ENCODE measurements around the gene SSNA1.
A peak's percentile ranks its signal among the peaks of the same experiment; 100 is the strongest.

Gene SSNA1, protein sequence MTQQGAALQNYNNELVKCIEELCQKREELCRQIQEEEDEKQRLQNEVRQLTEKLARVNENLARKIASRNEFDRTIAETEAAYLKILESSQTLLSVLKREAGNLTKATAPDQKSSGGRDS

DNA sequence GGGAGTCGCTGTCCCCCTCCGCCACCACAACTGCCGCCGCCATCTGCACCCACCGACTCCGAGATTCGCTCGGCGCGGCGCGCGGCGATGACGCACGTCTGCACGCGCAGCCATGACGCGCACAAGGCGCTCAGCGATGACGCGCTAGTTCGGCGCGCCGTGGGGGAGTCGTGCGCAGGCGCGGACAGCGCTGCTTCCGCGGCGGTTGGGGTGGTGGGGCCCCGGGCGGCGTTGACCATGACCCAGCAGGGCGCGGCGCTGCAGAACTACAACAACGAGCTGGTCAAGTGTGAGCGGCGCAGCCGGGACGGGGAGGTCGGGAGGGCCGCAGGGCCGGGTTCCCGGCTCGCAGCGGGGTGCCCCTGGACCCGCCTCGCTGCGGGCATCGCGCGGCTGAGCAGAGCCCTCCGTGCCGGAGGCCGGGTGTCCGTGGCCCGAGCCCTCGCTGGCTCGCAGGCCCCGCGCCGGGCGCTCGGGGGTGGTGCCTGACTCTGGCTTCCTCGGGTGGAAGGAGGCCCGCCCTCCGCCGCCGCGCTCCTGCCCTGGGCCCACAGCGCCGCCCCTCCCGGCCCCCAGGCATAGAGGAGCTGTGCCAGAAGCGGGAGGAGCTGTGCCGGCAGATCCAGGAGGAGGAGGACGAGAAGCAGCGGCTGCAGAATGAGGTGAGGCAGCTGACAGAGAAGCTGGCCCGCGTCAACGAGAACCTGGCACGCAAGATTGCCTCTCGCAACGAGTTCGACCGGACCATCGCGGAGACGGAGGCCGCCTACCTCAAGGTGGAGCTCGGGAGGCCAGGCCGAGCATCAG is at the start of gene SSNA1, which contains the start of gene ANAPC2:
Gene SSNA1 (plus strand): TSS at position 187 of the 807 bp plus-strand sequence. CDS start 51 bp downstream, at position 238.
Gene ANAPC2 (minus strand): TSS at position 71 of the 807 bp plus-strand sequence. CDS start 28 bp downstream, at position 43.
- Mint-ChIP-seq H3K27ac (peak within 1 kb of the TSS; percentile 96), H3K4me1 (peaks cover 37% of the 10 kb centered on the region), H3K4me3 (peak within 1 kb of the TSS; percentile 97), H3K9me3 (no peaks in the 10 kb centered on the region), H3K36me3 (peaks cover 24% of the 10 kb centered on the region), H3K27me3 (peaks cover 10% of the 10 kb centered on the region)
- peak; percentile 92 for DNase-seq
- CTCF ChIA-PET: interaction anchor here (0.8 to 3.1 kb wide), 13 partner anchors 10 to 160 kb away, joined by 3 to 21 read pairs (median 4); partner anchors contain the start of genes CYSRT1, RNF208, RNF224 and TPRN

DNA sequence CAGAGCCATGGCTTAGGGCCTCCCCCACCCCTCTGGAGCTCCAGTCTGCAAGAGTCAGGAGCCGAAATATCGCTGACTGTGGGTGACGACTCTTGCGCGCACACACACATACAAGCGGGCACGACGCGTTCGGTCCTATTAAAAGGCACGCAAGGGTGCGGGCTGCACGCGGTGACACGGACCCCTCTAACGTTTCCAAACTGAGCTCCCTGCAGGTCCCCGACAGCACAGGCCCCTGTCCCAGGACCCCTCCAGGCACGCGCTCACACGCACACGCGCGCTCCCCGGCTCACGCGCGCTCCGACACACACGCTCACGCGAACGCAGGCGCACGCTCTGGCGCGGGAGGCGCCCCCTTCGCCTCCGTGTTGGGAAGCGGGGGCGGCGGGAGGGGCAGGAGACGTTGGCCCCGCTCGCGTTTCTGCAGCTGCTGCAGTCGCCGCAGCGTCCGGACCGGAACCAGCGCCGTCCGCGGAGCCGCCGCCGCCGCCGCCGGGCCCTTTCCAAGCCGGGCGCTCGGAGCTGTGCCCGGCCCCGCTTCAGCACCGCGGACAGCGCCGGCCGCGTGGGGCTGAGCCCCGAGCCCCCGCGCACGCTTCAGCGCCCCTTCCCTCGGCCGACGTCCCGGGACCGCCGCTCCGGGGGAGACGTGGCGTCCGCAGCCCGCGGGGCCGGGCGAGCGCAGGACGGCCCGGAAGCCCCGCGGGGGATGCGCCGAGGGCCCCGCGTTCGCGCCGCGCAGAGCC is 49.6 kb upstream of the SSNA1 start, which contains the start of gene GRIN1:
Gene GRIN1 (plus strand): TSS at position 433 of the 746 bp plus-strand sequence. CDS start 333 bp downstream, outside the sequence.
- peak; percentile 68 for DNase-seq
- CTCF ChIA-PET: interaction anchor here (0.9 to 1.8 kb wide), 3 partner anchors 9 to 102 kb away, joined by 3 to 6 read pairs (median 4); partner anchors contain the start of gene TUBB4B
- H3K4me3 Mint-ChIP-seq: no peak within 1 kb of the TSS

DNA sequence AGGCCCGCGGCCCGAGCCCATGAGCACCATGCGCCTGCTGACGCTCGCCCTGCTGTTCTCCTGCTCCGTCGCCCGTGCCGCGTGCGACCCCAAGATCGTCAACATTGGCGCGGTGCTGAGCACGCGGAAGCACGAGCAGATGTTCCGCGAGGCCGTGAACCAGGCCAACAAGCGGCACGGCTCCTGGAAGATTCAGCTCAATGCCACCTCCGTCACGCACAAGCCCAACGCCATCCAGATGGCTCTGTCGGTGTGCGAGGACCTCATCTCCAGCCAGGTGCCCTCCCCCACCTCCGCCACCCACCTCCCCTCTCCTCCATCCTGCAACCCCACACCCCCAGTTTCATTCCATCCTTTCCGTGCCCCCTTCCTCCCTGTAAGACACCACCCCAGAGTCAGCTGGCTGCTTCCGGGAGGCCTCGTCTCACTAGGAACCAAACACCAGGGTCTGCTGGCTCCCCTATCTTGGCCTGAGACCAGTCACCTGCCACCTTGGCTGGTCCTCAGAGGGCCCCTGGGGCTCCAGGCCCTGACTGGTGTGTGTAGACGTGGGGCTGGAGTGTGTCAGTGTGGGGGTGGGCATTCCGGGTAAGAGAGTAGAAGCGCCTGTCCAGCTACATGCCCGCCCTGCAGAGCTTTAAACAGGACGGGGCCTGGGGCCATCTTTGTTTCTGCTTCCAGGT is 48.9 kb upstream of the SSNA1 start:
- H3K27me3 Mint-ChIP-seq: peaks cover 93% of the 10 kb centered on the region
- CTCF ChIA-PET: interaction anchor here (1.1 to 1.8 kb wide), 2 partner anchors 10 to 93 kb away, joined by 4 to 6 read pairs; no protein-coding TSS in a partner anchor

More for the DNA sequence above, 49.6 kb upstream of the SSNA1 start, which contains the start of gene GRIN1:
- Mint-ChIP-seq H3K36me3 (no peaks in the 10 kb centered on the region), H3K27ac (no peak within 1 kb of the TSS), H3K9me3 (no peaks in the 10 kb centered on the region), H3K4me1 (peaks cover 19% of the 10 kb centered on the region), H3K27me3 (peaks cover 97% of the 10 kb centered on the region)

DNA sequence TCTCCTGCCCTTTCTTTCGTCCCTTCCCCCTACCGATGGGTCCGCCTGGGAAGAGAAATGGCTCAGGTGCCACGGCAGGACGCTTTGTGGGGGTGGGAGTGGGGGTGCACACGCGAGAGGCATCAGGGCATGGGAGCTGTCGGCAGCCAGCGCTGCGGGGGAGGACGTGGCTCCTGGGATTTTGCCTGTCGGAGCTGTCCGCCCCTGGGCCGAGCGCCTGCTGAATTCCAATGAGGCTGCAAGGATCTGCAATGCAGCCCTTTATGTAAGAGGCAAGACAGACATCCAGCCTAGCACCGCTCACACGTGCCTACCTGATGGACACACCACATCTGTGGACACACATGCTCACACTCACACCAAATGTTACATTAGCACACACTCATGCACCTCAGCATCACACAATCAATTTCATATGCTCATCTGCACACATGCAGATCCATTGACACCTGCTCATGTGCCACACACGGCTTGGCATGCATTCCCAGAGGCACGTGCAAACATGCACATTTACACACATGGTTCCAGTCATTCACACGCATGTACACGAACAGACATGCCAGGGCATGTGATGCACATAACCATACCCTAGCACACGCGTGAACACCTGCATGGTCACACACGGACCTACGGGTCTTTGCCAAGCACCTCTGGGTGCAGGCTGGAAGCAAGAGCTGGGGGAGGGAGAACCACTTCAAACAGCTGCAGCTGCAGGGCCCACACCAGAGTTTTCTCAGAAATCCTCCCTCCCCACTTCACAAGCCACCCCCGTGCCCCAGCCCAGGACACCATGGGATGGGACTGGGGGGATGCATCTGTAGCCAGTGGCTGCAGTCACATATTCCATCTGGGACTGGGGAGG is 48.1 kb upstream of the SSNA1 start:
- CTCF ChIA-PET: no interaction called here
- Mint-ChIP-seq H3K36me3 (no peaks in the 10 kb centered on the region), H3K27me3 (peaks cover 86% of the 10 kb centered on the region), H3K9me3 (no peaks in the 10 kb centered on the region), H3K27ac (no peak overlapping the region), H3K4me1 (peaks cover 19% of the 10 kb centered on the region), H3K4me3 (no peak overlapping the region)
- DNase-seq: no peak

More for the DNA sequence above, 48.9 kb upstream of the SSNA1 start:
- Mint-ChIP-seq H3K9me3 (no peaks in the 10 kb centered on the region), H3K4me3 (no peak overlapping the region), H3K36me3 (no peaks in the 10 kb centered on the region), H3K4me1 (peaks cover 19% of the 10 kb centered on the region), H3K27ac (no peak overlapping the region)
- no peak for DNase-seq

DNA sequence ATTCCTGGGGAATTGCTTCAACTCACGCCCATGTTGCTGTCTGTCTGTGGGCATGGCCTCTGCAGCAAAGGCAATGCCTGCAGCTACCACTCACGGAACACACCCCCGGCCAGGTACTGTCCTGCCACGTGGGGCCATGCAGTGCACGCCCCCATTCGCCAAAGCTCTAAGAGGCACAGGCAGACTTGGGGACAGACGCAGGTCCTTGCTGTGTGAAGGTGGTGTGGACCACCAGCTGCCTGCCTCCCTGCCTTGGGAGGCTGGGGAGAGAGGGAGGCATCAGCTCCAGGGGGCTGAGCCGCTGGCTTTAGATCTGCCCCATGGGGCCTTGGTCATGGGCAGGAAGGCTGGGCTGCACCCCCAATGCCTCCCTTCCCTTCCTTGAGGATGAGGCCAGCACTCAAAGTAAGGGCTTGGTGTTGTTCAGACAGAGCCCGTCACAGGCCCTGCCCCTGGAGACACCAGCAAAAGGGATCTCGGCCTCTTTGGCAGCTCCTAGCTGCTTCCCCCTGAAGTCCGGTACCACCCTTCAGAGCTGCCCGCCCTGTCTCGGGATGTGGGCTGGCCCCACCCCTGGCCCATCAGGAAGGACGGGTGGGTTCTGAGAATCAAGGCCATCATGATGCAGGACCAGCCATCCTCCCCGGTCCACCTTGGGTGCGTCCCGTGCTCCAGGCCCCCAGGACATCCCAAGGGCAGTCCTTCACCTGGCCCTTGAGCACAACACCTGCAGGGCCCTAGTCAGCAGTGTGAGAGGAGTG is 47.2 kb upstream of the SSNA1 start:
- H3K27me3 Mint-ChIP-seq: peaks cover 78% of the 10 kb centered on the region
- H3K36me3 Mint-ChIP-seq: no peaks in the 10 kb centered on the region
- DNase-seq: no peak
- no peak overlapping the region for H3K27ac Mint-ChIP-seq
- H3K4me3 Mint-ChIP-seq: no peak overlapping the region
- no peaks in the 10 kb centered on the region for H3K9me3 Mint-ChIP-seq
- CTCF ChIA-PET: no interaction called here
- peaks cover 19% of the 10 kb centered on the region for H3K4me1 Mint-ChIP-seq

DNA sequence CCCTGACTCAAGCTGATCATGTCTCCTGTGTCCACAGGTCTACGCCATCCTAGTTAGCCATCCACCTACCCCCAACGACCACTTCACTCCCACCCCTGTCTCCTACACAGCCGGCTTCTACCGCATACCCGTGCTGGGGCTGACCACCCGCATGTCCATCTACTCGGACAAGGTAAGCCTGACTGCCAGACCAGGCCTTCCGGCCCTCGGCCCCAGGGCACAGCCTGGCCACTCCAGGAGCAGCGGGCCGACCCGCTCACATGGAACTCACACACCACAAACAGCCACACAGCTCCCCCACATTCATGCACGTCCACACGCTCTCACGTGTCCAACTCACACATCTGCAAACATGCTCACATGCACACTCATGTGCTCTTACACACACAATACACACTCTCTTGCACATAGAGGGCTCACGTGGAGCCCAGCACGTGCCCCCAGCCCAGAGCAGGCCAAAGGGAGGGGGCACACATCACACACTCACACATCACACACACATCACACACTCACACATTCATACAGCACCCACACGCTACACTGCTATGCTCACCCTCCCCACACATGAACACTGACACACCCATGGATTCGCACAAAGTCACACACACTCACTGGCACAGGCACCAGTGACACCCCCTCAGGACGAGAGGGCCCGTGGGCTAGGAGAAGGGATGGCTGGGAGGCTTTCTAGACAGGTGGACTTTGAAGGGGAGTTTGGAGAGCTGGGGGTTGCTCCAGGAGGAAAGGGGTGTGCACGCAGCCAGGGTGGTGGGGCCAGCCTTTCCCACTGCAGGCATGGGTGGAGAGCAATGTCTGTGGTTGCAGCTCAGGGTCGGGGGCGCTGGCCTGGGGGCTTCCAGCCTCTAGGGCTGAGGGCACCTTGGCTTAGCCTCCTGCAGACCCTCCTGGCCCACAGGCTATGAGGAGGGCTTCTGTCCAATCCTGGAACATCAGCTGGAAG is 46.2 kb upstream of the SSNA1 start:
- peaks cover 19% of the 10 kb centered on the region for H3K4me1 Mint-ChIP-seq
- H3K27me3 Mint-ChIP-seq: peaks cover 71% of the 10 kb centered on the region
- H3K36me3 Mint-ChIP-seq: no peaks in the 10 kb centered on the region
- no peak overlapping the region for H3K4me3 Mint-ChIP-seq
- no peaks in the 10 kb centered on the region for H3K9me3 Mint-ChIP-seq
- CTCF ChIA-PET: no interaction called here
- no peak for DNase-seq
- no peak overlapping the region for H3K27ac Mint-ChIP-seq

DNA sequence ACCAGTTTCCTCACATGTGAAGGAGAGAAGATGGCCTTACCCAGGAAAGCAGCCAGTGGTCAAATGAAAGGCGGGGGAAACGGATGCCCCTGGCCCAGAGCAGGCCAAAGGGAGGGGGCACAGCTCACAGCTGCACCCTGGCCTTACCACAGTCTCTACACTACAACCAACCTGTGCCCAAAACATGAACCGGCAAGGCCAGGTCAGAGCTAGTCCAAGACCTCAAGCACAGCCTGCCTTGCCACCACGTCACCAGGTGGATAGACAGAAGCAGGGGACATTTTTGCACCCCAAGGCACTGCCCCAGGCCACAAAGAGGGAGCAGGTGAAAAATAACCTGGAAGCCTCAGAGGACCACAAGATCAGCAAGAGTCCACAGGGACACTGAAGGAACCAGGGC is 45.0 kb upstream of the SSNA1 start:
- no peak overlapping the region for H3K4me3 Mint-ChIP-seq
- CTCF ChIA-PET: no interaction called here
- no peak overlapping the region for H3K27ac Mint-ChIP-seq
- H3K36me3 Mint-ChIP-seq: no peaks in the 10 kb centered on the region
- DNase-seq: no peak
- H3K4me1 Mint-ChIP-seq: peaks cover 15% of the 10 kb centered on the region
- no peaks in the 10 kb centered on the region for H3K9me3 Mint-ChIP-seq
- peaks cover 61% of the 10 kb centered on the region for H3K27me3 Mint-ChIP-seq

DNA sequence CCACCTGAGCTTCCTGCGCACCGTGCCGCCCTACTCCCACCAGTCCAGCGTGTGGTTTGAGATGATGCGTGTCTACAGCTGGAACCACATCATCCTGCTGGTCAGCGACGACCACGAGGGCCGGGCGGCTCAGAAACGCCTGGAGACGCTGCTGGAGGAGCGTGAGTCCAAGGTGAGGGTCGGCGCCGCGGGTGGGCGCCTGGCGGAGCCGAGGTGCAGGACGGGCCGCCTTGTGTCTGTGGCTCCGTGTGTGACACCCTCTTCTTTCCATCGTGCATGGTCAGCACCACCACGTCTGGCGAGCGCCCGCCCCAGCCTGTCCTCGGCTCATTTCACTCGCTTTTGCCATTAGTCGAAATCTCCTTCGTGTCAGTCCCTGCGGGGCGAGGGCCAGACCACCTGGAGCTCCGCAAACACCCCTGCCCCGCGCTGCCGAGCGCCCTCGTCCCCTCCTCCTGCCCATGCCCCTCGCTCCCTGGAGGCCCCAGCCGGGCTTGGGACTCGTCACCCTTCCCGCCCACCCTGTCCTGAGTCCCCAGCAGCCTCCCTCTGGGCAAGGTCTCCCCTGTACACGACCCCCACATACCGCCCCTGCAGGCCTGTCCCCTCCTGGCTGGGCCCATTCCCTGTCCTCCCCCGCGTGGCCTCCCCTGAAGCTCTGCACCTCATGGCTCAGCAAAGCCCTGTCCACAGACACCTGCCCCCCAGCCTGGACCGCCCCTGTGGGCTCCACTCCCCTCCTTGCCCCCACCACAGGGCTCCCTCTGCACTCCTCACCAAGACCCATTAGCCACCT is 42.5 kb upstream of the SSNA1 start:
- Mint-ChIP-seq H3K4me3 (no peak overlapping the region), H3K27me3 (peaks cover 47% of the 10 kb centered on the region), H3K36me3 (no peaks in the 10 kb centered on the region), H3K27ac (no peak overlapping the region), H3K4me1 (peaks cover 5% of the 10 kb centered on the region), H3K9me3 (no peaks in the 10 kb centered on the region)
- CTCF ChIA-PET: no interaction called here
- DNase-seq: no peak

DNA sequence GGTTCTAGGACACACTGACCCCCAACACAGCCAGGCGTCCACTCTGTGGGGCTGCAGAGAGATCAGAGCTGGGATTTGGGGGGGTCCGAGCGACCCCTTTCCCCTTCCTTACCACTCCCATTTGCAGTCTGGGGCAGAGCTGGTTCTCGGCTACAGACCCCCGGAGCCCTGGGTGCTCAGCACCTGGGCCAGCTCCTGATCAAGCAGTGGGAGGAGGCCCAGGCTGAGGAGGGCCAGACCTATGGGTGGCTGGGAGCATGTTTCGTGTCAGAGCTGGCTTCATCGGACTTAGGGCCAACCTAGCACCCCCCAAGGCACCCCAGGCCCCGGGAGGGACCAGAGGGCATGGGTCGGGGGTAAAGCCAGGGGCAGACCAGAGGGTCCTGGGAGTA is 42.0 kb upstream of the SSNA1 start:
- no peaks in the 10 kb centered on the region for H3K9me3 Mint-ChIP-seq
- no peak for DNase-seq
- CTCF ChIA-PET: no interaction called here
- H3K36me3 Mint-ChIP-seq: no peaks in the 10 kb centered on the region
- peaks cover 4% of the 10 kb centered on the region for H3K4me1 Mint-ChIP-seq
- H3K27ac Mint-ChIP-seq: no peak overlapping the region
- H3K27me3 Mint-ChIP-seq: peaks cover 41% of the 10 kb centered on the region
- H3K4me3 Mint-ChIP-seq: no peak overlapping the region

DNA sequence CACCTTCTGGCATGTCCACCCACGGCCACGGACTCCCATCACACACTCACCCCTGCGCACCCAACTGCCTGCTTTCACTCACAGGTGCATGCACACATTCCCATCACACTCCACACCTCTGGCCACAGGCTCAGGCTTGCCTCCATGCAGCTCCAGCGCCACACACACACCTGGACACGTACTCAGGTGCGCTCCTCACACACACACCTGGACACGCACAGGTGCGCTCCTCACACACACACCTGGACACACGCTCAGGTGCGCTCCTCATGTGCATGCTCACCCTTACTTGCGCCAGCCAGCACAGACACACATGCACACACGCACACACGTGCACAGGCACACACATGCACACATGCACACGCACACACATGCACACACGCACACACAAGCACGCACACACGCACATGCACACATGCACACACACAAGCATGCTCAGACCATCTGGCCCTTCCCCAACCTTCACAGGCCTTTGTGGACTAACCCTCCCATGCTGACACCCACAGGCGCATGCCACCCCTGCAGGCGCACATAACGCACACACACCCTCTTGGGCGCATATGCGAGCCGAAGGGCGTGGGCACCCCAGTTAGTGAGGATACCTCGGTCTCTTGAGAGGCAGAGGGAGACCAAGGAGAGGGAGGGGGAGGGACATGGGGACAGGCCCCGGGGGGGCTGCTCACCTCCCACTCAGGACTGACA is 41.2 kb upstream of the SSNA1 start:
- no peak for DNase-seq
- no peaks in the 10 kb centered on the region for H3K9me3 Mint-ChIP-seq
- CTCF ChIA-PET: no interaction called here
- no peak overlapping the region for H3K4me3 Mint-ChIP-seq
- peaks cover 4% of the 10 kb centered on the region for H3K4me1 Mint-ChIP-seq
- H3K27me3 Mint-ChIP-seq: peaks cover 34% of the 10 kb centered on the region
- no peak overlapping the region for H3K27ac Mint-ChIP-seq
- H3K36me3 Mint-ChIP-seq: no peaks in the 10 kb centered on the region

DNA sequence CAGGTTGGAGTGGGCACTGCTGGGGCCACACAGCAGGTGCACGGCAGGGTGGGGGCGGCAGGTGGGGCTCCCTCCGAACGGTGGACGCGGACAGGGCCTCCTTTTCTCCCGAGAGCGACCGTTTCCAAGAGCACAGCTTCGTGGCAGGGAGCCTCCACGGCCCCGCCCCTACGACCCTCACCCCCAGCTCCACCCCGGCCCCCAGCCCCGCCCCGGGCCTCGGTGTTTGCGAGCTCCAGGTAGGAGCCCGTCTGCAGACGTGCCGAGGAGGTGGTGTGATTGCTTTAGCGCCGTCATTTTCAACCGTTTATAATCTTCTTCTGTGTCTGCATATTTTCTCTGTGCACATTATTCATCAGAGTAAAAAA is 40.7 kb upstream of the SSNA1 start:
- Mint-ChIP-seq H3K9me3 (no peaks in the 10 kb centered on the region), H3K4me3 (no peak overlapping the region), H3K27ac (no peak overlapping the region), H3K4me1 (peaks cover 4% of the 10 kb centered on the region), H3K27me3 (peaks cover 29% of the 10 kb centered on the region), H3K36me3 (no peaks in the 10 kb centered on the region)
- CTCF ChIA-PET: no interaction called here
- no peak for DNase-seq
